ENCODE results near the gene INO80B.

Gene INO80B

GRCh38 chr2:74439803-74440377 is 15.0 kb upstream of the INO80B start:
- Histone ChIP-seq H3K79me2 (ENCODE audit: control insufficient read depth, low read length) (no peaks in the 10 kb centered on the region), H3K27ac (ENCODE audit: low read depth, low read length) (no peak overlapping the region), H3K4me1 (ENCODE audit: control insufficient read depth, low read length) (peaks cover 47% of the 10 kb centered on the region)

DNA sequence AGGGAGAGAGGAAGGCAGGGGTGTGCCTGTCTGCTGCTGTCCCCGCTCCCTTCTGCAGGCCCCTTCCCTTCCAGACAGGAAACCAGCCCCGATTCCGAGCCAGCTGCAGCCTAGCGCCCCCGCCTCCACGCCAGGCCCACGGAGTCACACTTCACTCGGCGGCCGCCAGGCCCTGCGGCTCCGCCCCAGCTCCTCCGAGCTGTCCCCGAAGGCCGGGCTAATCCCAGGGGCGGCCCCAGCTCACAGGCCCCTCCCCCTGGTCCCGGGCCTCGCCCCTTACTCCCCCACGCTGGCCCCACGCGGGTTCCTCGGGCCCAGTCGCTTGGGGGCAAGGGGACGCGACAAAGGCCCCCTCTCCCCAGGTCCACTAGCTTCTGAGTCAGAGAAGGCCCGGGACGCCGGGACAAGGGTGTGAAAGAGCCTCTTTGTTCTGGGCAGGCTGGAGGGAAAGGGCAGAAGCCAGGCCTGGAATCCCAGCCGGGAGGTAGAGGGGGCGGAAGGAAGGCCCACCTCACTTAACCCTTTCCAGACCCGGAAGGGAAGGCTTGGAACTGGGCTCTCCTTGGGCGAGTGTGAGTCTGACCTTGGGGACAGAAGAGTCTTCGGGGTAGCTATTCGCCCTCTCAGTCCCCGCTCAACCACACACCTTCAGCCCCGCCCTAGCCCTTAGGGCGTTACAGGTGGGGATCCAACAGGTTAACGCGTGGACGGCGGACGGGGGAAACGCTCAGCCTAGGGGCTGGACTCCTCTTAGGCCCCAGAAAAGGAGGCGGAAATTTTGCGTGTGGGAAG is 14.3 kb upstream of the INO80B start:
- no peak for TF ChIP-seq EZH2phosphoT487 (IDR thresholded peaks at IDR 0.05; ENCODE audit: borderline replicate concordance, low read length)
- no peak for TF ChIP-seq CTCF (IDR thresholded peaks at IDR 0.05; ENCODE audit: low read depth, low read length, poor library complexity, severe bottlenecking)
- peaks cover 27% of the 10 kb centered on the region for H3K27me3 ChIP-seq (ENCODE audit: control insufficient read depth, low read length)
- H3F3A ChIP-seq (ENCODE audit: control insufficient read depth, insufficient read depth), result no peaks in the 10 kb centered on the region
- no peaks in the 10 kb centered on the region for H3K9me2 ChIP-seq (replicated peaks; ENCODE audit: control insufficient read depth, low read length)
- H3K4me2 ChIP-seq (ENCODE audit: low read length), result peak overlapping the region; percentile 69
- H3K4me3 ChIP-seq (ENCODE audit: low read length), result peak overlapping the region; percentile 66
- peaks cover 47% of the 10 kb centered on the region for H3K4me1 ChIP-seq (ENCODE audit: control insufficient read depth, low read length)
- no peak overlapping the region for H3K27ac ChIP-seq (ENCODE audit: low read depth, low read length)
- no peaks in the 10 kb centered on the region for H3K36me3 ChIP-seq (ENCODE audit: control insufficient read depth, low read length)
- no peaks in the 10 kb centered on the region for H3K79me2 ChIP-seq (ENCODE audit: control insufficient read depth, low read length)
- no peaks in the 10 kb centered on the region for H3K9me3 ChIP-seq (ENCODE audit: control insufficient read depth, insufficient read depth, low read length)
- no peaks in the 10 kb centered on the region for H4K20me1 ChIP-seq (ENCODE audit: control insufficient read depth, insufficient read depth, low read depth, low read length)

More at GRCh38 chr2:74439803-74440377, 15.0 kb upstream of the INO80B start:
- Histone ChIP-seq H3K9me2 (replicated peaks; ENCODE audit: control insufficient read depth, low read length) (no peaks in the 10 kb centered on the region), H3K4me2 (ENCODE audit: low read length) (peak overlapping the region; percentile 69), H3K36me3 (ENCODE audit: control insufficient read depth, low read length) (no peaks in the 10 kb centered on the region), H3K4me3 (ENCODE audit: low read length) (peak overlapping the region; percentile 66), H4K20me1 (ENCODE audit: control insufficient read depth, insufficient read depth, low read depth, low read length) (no peaks in the 10 kb centered on the region), H3F3A (ENCODE audit: control insufficient read depth, insufficient read depth) (no peaks in the 10 kb centered on the region), H3K27me3 (ENCODE audit: control insufficient read depth, low read length) (peaks cover 25% of the 10 kb centered on the region), H3K9me3 (ENCODE audit: control insufficient read depth, insufficient read depth, low read length) (no peaks in the 10 kb centered on the region)
- TF ChIP-seq EZH2phosphoT487 (IDR thresholded peaks at IDR 0.05; ENCODE audit: borderline replicate concordance, low read length), result no peak
- TF ChIP-seq CTCF (IDR thresholded peaks at IDR 0.05; ENCODE audit: low read depth, low read length, poor library complexity, severe bottlenecking), result no peak

GRCh38 chr2:74441170-74441689 is 13.7 kb upstream of the INO80B start:
- peak overlapping the region; percentile 69 for H3K4me2 ChIP-seq (ENCODE audit: low read length)
- H3K27ac ChIP-seq (ENCODE audit: low read depth, low read length), result no peak overlapping the region

More at GRCh38 chr2:74441170-74441689, 13.7 kb upstream of the INO80B start:
- Histone ChIP-seq H3K4me3 (ENCODE audit: low read length) (peak overlapping the region; percentile 66), H3K27me3 (ENCODE audit: control insufficient read depth, low read length) (peaks cover 27% of the 10 kb centered on the region), H3F3A (ENCODE audit: control insufficient read depth, insufficient read depth) (no peaks in the 10 kb centered on the region), H3K79me2 (ENCODE audit: control insufficient read depth, low read length) (no peaks in the 10 kb centered on the region), H3K9me2 (replicated peaks; ENCODE audit: control insufficient read depth, low read length) (no peaks in the 10 kb centered on the region), H3K4me1 (ENCODE audit: control insufficient read depth, low read length) (peaks cover 47% of the 10 kb centered on the region), H3K9me3 (ENCODE audit: control insufficient read depth, insufficient read depth, low read length) (no peaks in the 10 kb centered on the region), H3K36me3 (ENCODE audit: control insufficient read depth, low read length) (no peaks in the 10 kb centered on the region), H4K20me1 (ENCODE audit: control insufficient read depth, insufficient read depth, low read depth, low read length) (no peaks in the 10 kb centered on the region)
- TF ChIP-seq EZH2phosphoT487 (IDR thresholded peaks at IDR 0.05; ENCODE audit: borderline replicate concordance, low read length) (no peak), CTCF (IDR thresholded peaks at IDR 0.05; ENCODE audit: low read depth, low read length, poor library complexity, severe bottlenecking) (no peak)
